H1 (cell line): ENCODE measurements around the gene MOB3C. TPM values are rescaled to one million over a fixed set of nuclear protein-coding genes. Genes with fewer than 3 reads are reported as not detected.
A peak's percentile ranks its signal among the peaks of the same experiment; 100 is the strongest.

ENCODE experiments used
- CTCF ChIA-PET: fragments of 300-600 bp; sonication (Branson Sonifier 250); formaldehyde crosslinking; loops from one replicate; lab custom pipeline; 2021; ENCODE audit not compliant: partially characterized antibody; lab: Charles Lee
- POLR2A ChIA-PET: fragments of 300-600 bp; sonication (Branson Sonifier 250); formaldehyde crosslinking; loops from one replicate; lab custom pipeline; 2021; ENCODE audit warnings: inconsistent platforms; ENCODE audit not compliant: partially characterized antibody; lab: Charles Lee
- DNase-seq, 2 experiments: peaks; one replicate each; pipeline versions ENCODE4 v3.0.0 to v3.0.0-alpha.2; 2010 to 2022; ENCODE audit warnings: low spot score in 2 of 2, low read depth in 1 of 2, mixed read lengths in 1 of 2
- FAIRE-seq: peaks from 2 replicates; lab custom pipeline; 2011; peaks lifted over from hg19 to GRCh38; lab: Jason Lieb, UNC
- H2AFZ ChIP-seq: 2 replicates; pipeline ENCODE4 v1.8.1; 2012; ENCODE audit warnings: low read length, inconsistent platforms
- H2AK5ac ChIP-seq: 2 replicates; pipeline ENCODE4 v1.6.1; 2013; ENCODE audit warnings: low read depth, low read length
- H2BK120ac ChIP-seq: replicated peaks from 2 replicates; pipeline ENCODE3; 2013; ENCODE audit warnings: low read depth, low read length, inconsistent platforms
- H2BK12ac ChIP-seq: 2 replicates; pipeline ENCODE4 v1.6.1; 2013; ENCODE audit warnings: low read depth, low read length
- H2BK15ac ChIP-seq: 2 replicates; pipeline ENCODE4 v1.6.1; 2013; ENCODE audit warnings: low read length
- H2BK20ac ChIP-seq: 2 replicates; pipeline ENCODE4 v1.6.1; 2013; ENCODE audit warnings: low read length
- H2BK5ac ChIP-seq: 2 replicates; pipeline ENCODE4 v1.6.1; 2013; ENCODE audit warnings: low read depth, low read length
- H3K14ac ChIP-seq: 2 replicates; pipeline ENCODE4 v1.6.1; 2013; ENCODE audit warnings: inconsistent platforms; ENCODE audit not compliant: insufficient read length
- H3K18ac ChIP-seq: 2 replicates; pipeline ENCODE4 v1.6.1; 2013; ENCODE audit warnings: low read length; ENCODE audit errors: extremely low read depth
- H3K23ac ChIP-seq: 2 replicates; pipeline ENCODE4 v1.6.1; 2013; ENCODE audit warnings: inconsistent platforms; ENCODE audit not compliant: insufficient read length
- H3K23me2 ChIP-seq: 2 replicates; pipeline ENCODE4 v1.6.1; 2013; ENCODE audit warnings: low read depth, low read length
- H3K27ac ChIP-seq: 2 replicates; pipeline ENCODE4 v1.6.1; 2011; ENCODE audit warnings: low read depth, low read length, inconsistent platforms
- H3K27me3 ChIP-seq, 4 experiments: replicated peaks in 1 of 4; 1 replicate in 1 of 4; 2 replicates in 3 of 4; pipeline versions ENCODE4 v1.6.1 to v1.8.1; 2011 to 2013; ENCODE audit warnings: low read length in 3 of 4, mild to moderate bottlenecking in 3 of 4, inconsistent platforms in 2 of 4, mixed read lengths in 2 of 4, moderate library complexity in 1 of 4; ENCODE audit not compliant: control insufficient read depth in 3 of 4, insufficient read depth in 3 of 4; ENCODE audit errors: extremely low read depth in 1 of 4
- H3K36me3 ChIP-seq, 4 experiments: 2 replicates each; pipeline versions ENCODE4 v1.6.1 to v1.8.1; 2011 to 2013; ENCODE audit warnings: mild to moderate bottlenecking in 4 of 4, low read length in 3 of 4, moderate library complexity in 2 of 4, control low read depth in 1 of 4, inconsistent platforms in 1 of 4; ENCODE audit not compliant: insufficient read depth in 4 of 4, control insufficient read depth in 2 of 4
- H3K4ac ChIP-seq: replicated peaks from 2 replicates; pipeline ENCODE3; 2013; ENCODE audit warnings: low read length, low read depth, mixed read lengths, inconsistent platforms; ENCODE audit not compliant: insufficient read length
- H3K4me1 ChIP-seq, 4 experiments: replicated peaks in 1 of 4; 1 replicate in 1 of 4; 2 replicates in 3 of 4; pipeline versions ENCODE4 v1.6.1 to v1.8.1; 2011 to 2013; ENCODE audit warnings: low read length in 3 of 4, inconsistent platforms in 2 of 4, mixed read lengths in 1 of 4; ENCODE audit not compliant: insufficient read depth in 4 of 4, control insufficient read depth in 3 of 4
- H3K4me2 ChIP-seq, 2 experiments: 2 replicates each; pipeline versions ENCODE4 v1.6.1 to v1.8.1; 2011 to 2013; ENCODE audit warnings: low read depth in 2 of 2, low read length in 2 of 2, control low read depth in 1 of 2, inconsistent platforms in 1 of 2, mild to moderate bottlenecking in 1 of 2; ENCODE audit not compliant: insufficient read depth in 1 of 2
- H3K4me3 ChIP-seq, 4 experiments: fragments of 200-600, 300-600 bp in 1 of 4; sonication (generic), shearing (Covaris generic), sonication (Bioruptor Twin) in 1 of 4; 2 replicates each; pipeline versions ENCODE4 v1.5.1 to v1.8.1; 2011 to 2016; ENCODE audit warnings: low read length in 4 of 4, low read depth in 3 of 4, control low read depth in 2 of 4, inconsistent platforms in 2 of 4, mild to moderate bottlenecking in 2 of 4, mixed read lengths in 1 of 4, moderate library complexity in 1 of 4; ENCODE audit not compliant: insufficient read depth in 2 of 4; ENCODE audit errors: extremely low read depth in 1 of 4
- H3K56ac ChIP-seq: replicated peaks from 2 replicates; pipeline ENCODE3; 2013; ENCODE audit warnings: low read depth, mild to moderate bottlenecking, mixed read lengths, low read length, inconsistent platforms; ENCODE audit not compliant: insufficient read length
- H3K79me1 ChIP-seq: 2 replicates; pipeline ENCODE4 v1.6.1; 2013; ENCODE audit warnings: low read depth, low read length, control low read depth
- H3K79me2 ChIP-seq, 2 experiments: 2 replicates each; pipeline versions ENCODE4 v1.6.1 to v1.8.1; 2012 to 2013; ENCODE audit warnings: low read length in 2 of 2, mild to moderate bottlenecking in 2 of 2, inconsistent platforms in 1 of 2; ENCODE audit not compliant: insufficient read depth in 2 of 2, control insufficient read depth in 1 of 2
- H3K9ac ChIP-seq, 4 experiments: replicated peaks in 1 of 4; 1 replicate in 1 of 4; 2 replicates in 3 of 4; pipeline versions ENCODE4 v1.6.1 to v1.8.1; 2011 to 2013; ENCODE audit warnings: low read depth in 3 of 4, low read length in 3 of 4, control low read depth in 2 of 4, mild to moderate bottlenecking in 2 of 4, moderate library complexity in 2 of 4, inconsistent platforms in 1 of 4; ENCODE audit errors: extremely low read depth in 1 of 4
- H3K9me3 ChIP-seq, 2 experiments: 2 replicates each; pipeline versions ENCODE4 v1.6.1 to v1.8.1; 2012 to 2013; ENCODE audit warnings: mild to moderate bottlenecking in 2 of 2, moderate library complexity in 2 of 2, control low read depth in 1 of 2, inconsistent platforms in 1 of 2, low read depth in 1 of 2, low read length in 1 of 2, mixed read lengths in 1 of 2; ENCODE audit not compliant: insufficient read depth in 2 of 2
- H4K20me1 ChIP-seq, 2 experiments: replicated peaks in 1 of 2; 2 replicates each; pipeline versions ENCODE3 to v1.8.1; 2011 to 2013; ENCODE audit warnings: inconsistent platforms in 2 of 2, low read length in 2 of 2, mild to moderate bottlenecking in 1 of 2; ENCODE audit not compliant: insufficient read depth in 2 of 2, control insufficient read depth in 1 of 2
- H4K5ac ChIP-seq: 2 replicates; pipeline ENCODE4 v1.6.1; 2013; ENCODE audit warnings: low read length, low read depth, mixed read lengths, inconsistent platforms; ENCODE audit not compliant: insufficient read length
- H4K8ac ChIP-seq: 2 replicates; pipeline ENCODE4 v1.8.0; 2013; ENCODE audit warnings: mild to moderate bottlenecking, moderate library complexity, low read length, inconsistent platforms; ENCODE audit not compliant: insufficient read depth; ENCODE audit errors: extremely low read depth
- H4K91ac ChIP-seq: replicated peaks from 2 replicates; pipeline ENCODE3; 2013; ENCODE audit warnings: low read length, mixed read lengths, inconsistent platforms; ENCODE audit not compliant: insufficient read length
- EZH2 ChIP-seq: fragments of 200-600 bp; sonication (generic); IDR thresholded peaks from 2 replicates; pipeline ENCODE4 v1.7.1; 2012; ENCODE audit warnings: low read depth, mild to moderate bottlenecking, moderate library complexity, low read length, inconsistent platforms; ENCODE audit not compliant: severe bottlenecking
- FOSL1 ChIP-seq: IDR thresholded peaks from 2 replicates; pipeline ENCODE4 v1.6.1; 2011; ENCODE audit warnings: mild to moderate bottlenecking, low read depth, low read length, moderate library complexity; ENCODE audit not compliant: insufficient read depth
- HDAC2 ChIP-seq, 2 experiments: fragments of 300-600 bp in 1 of 2; sonication (generic) in 1 of 2; IDR thresholded peaks; 2 replicates each; pipeline ENCODE4 v1.6.1; 2011 to 2012; ENCODE audit warnings: low read depth in 2 of 2, low read length in 2 of 2, mild to moderate bottlenecking in 2 of 2, moderate library complexity in 2 of 2, borderline replicate concordance in 1 of 2, inconsistent platforms in 1 of 2
- KDM5A ChIP-seq: fragments of 200-600 bp; IDR thresholded peaks from 2 replicates; pipeline ENCODE4 v1.7.1; 2012; ENCODE audit warnings: mild to moderate bottlenecking, low read length, inconsistent platforms, mixed read lengths
- MAFK ChIP-seq: IDR thresholded peaks from 2 replicates; pipeline ENCODE4 v1.6.1; 2012; ENCODE audit warnings: low read depth, mild to moderate bottlenecking, improper control_type of control experiment, low read length
- SAP30 ChIP-seq: fragments of 300-600 bp; sonication (generic); IDR thresholded peaks from 2 replicates; pipeline ENCODE4 v1.7.1; 2012; ENCODE audit warnings: low read length, moderate library complexity, mild to moderate bottlenecking, inconsistent platforms; ENCODE audit not compliant: insufficient read depth, insufficient replicate concordance
- SIN3A ChIP-seq, 2 experiments: IDR thresholded peaks in 1 of 2; conservative IDR thresholded peaks in 1 of 2; 2 replicates each; pipeline ENCODE4 v1.6.1; 2011 to 2012; ENCODE audit warnings: low read length in 2 of 2, improper control_type of control experiment in 1 of 2, low read depth in 1 of 2, mild to moderate bottlenecking in 1 of 2
- SIX5 ChIP-seq: IDR thresholded peaks from 2 replicates; pipeline ENCODE4 v1.6.1; 2011; ENCODE audit warnings: mild to moderate bottlenecking, low read depth, low read length
- SP2 ChIP-seq: IDR thresholded peaks from 2 replicates; pipeline ENCODE4 v1.6.1; 2012; ENCODE audit warnings: mild to moderate bottlenecking, low read length, inconsistent platforms
- TAF1 ChIP-seq: IDR thresholded peaks from 2 replicates; pipeline ENCODE4 v1.6.1; 2011; ENCODE audit warnings: mild to moderate bottlenecking, low read depth, low read length
- WGBS, 2 experiments: shearing (Covaris generic) in 1 of 2; methylation state at CpG; one replicate each; pipeline versions ENCODE4 v1.1.6 to v1.1.7; 2013 to 2015; ENCODE audit warnings: low lambda C conversion rate in 2 of 2, mixed read lengths in 2 of 2, inconsistent platforms in 1 of 2, low coverage in 1 of 2, missing lambda C conversion rate in 1 of 2; ENCODE audit not compliant: insufficient replicate concordance in 2 of 2, insufficient coverage in 1 of 2, insufficient read length in 1 of 2; ENCODE audit errors: extremely low coverage in 1 of 2, missing lambda C conversion rate in 1 of 2; 5-methylcytosine and 5-hydroxymethylcytosine counted together
- polyA plus RNA-seq, 7 experiments: library from polyadenylated mRNA; depleted of rRNA in 3 of 7; stranded (reverse) in 5 of 7; unstranded in 2 of 7; fragments of >200 nt in 5 of 7; fragments of 200-250 nt in 2 of 7; gene quantifications; 1 replicate in 5 of 7; 2 replicates in 1 of 7; 4 replicates in 1 of 7; pipeline versions ENCODE4 v1.2.1 to v1.2.3, GENCODE V29; 2011 to 2013; ENCODE audit warnings: missing spikeins in 2 of 7, mixed read lengths in 2 of 7
- total RNA-seq: library from RNA; stranded (reverse); fragmentation: NEBNext Ultra II Directional; extraction: Animal tissue kit (Norgen Biotek cat#: 25700); gene quantifications from 2 replicates; pipeline ENCODE4 v1.2.1, GENCODE V29; 2021

The MOB3C gene
- total and polyA plus RNA-seq, 2 of the 8 experiments (the other 6 are each of a cell fraction or from before 2014, with no cell fraction given), result 5.8 to 6.6 TPM

DNA sequence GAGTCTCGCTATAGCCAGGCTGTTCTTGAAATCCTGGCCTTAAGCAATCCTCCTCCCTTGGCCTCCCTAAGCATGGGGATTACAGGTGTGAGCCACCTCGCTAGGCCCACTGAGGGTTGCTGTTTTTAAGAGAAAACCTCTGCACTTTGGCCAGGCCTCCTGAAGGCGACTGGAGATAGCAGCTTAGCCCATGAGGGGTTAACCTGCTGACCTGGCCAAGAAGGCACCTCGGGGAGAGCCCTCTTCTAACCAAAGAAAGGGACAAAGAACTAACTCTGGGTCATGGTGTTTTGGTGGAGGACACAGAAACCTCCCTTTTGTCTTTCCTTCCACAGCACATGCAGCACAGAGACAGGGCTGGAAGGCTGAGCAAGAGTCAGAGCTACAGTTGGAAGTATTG lies 47.5 kb downstream of the MOB3C start:
- Histone ChIP-seq H3K23me2 (no peaks in the 10 kb centered on the region), H3K18ac (no peak overlapping the region), H4K8ac (no peak overlapping the region), H3K27me3 (no peaks in the 10 kb centered on the region), H3K14ac (no peak overlapping the region), H2BK12ac (no peak overlapping the region), H3K79me2 (no peaks in the 10 kb centered on the region), H3K9ac (no peak overlapping the region; a peak in 1 of 7 replicates), H3K23ac (no peak overlapping the region), H4K91ac (no peak overlapping the region), H3K4me1 (peaks cover 0 to 3% (median 1%) of the 10 kb centered on the region in 4 experiments; a peak in 4 of 7 replicates), H3K79me1 (no peaks in the 10 kb centered on the region), H2AK5ac (no peak overlapping the region), H3K4me3 (no peak overlapping the region), H2BK15ac (no peak overlapping the region), H3K9me3 (no peaks in the 10 kb centered on the region), H2BK5ac (no peak overlapping the region), H2AFZ (no peak overlapping the region), H2BK20ac (no peak overlapping the region), H3K27ac (0 out of 2 replicates have a peak overlapping the region, but pooled peaks have one; percentile 3), H3K4me2 (peak overlapping the region in 1 of 2 experiments; percentile 23; a peak in 1 of 4 replicates), H3K36me3 (no peaks in the 10 kb centered on the region; a peak in 1 of 8 replicates), H3K4ac (no peak overlapping the region), H4K5ac (no peak overlapping the region), H3K56ac (no peak overlapping the region), H2BK120ac (no peak overlapping the region), H4K20me1 (no peaks in the 10 kb centered on the region)
- ChIA-PET CTCF (interaction anchor here (0.6 to 3.1 kb wide), 11 partner anchors 9 to 152 kb away, joined by 3 to 17 read pairs (median 4); partner anchors contain the start of gene MKNK1), POLR2A (interaction anchor here (1.4 kb wide), 1 partner anchor 105 kb away, joined by 3 read pairs; no protein-coding TSS in a partner anchor)
- WGBS, 2 experiments, result 82% methylated on average over 4 of the region's 4 CpGs; no CpG with 5 or more reads in 1 of the 2 experiments
- DNase-seq, result no peak
- FAIRE-seq, result no peak
- TF ChIP-seq KDM5A (no peak), EZH2 (no peak), HDAC2 (IDR thresholded peaks at IDR 0.05; ENCODE audit: borderline replicate concordance in 1 of 2, low read depth in 2 of 2, low read length in 2 of 2) (no peak), SP2 (no peak), FOSL1 (no peak), TAF1 (no peak), MAFK (no peak), SIX5 (no peak), SIN3A (conservative IDR thresholded peaks at IDR 0.05 in 1 of 2, IDR thresholded peaks at IDR 0.05 in 1 of 2; ENCODE audit: low read depth in 1 of 2, low read length in 2 of 2) (no peak), SAP30 (no peak)
